Erythroblast (primary cell): Measurements from ENCODE around the gene ANGPTL3.

Source experiments
- GATA1 ChIP-seq: IDR thresholded peaks from 2 replicates; pipeline ENCODE4 v1.6.1; 2011; ENCODE audit warnings: low read depth, mild to moderate bottlenecking, control low read depth, low read length, moderate library complexity
- POLR2A ChIP-seq: IDR thresholded peaks from 2 replicates; pipeline ENCODE4 v1.6.1; 2011; ENCODE audit warnings: mild to moderate bottlenecking, low read length

DNA sequence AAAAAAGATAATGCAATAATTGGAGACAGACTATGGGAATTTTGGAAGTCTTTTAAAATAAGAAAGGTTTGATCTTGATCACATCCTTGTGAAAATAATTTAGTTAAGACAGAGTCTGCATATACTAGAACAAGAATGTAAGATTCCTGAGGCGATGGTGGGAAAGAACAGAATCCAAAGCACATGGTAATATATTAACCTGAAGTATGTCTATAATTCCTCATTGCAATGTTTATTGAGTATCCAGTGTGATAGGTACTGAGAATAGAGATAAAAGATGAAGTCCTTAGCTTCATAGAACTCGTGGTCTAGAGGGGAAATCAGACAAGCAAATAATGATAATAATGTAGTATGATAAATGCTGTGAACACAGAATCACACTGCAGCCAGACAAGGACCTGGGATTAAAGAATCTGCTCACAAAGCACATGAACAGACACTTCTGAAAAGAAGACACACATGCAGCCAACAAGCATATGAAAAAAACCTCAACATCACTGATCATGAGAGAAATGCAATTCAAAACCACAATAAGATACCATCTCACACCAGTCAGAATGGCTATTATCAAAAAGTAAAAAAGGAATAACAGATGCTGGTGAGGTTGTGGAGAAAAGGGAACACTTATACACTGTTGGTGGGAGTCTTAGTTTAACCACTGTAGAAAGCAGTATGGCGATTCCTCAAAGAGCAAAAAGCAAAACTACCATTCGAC, 6.9 kb upstream of the ANGPTL3 start:
- TF ChIP-seq POLR2A, result no peak
- TF ChIP-seq GATA1, result no peak
